Activated CD8-positive, alpha-beta memory T cell treated with anti-CD3 and anti-CD28 coated beads for 36 hours (primary cell): ENCODE data around the gene SLC22A4. TPM values are rescaled to one million over a fixed set of nuclear protein-coding genes. Genes with fewer than 3 reads are reported as not detected.

Source experiments
- CTCF ChIA-PET: fragments of 350-600 bp; sonication (Branson Sonifier 250); formaldehyde crosslinking; loops from one replicate; lab custom pipeline; 2021; ENCODE audit warnings: antibody characterized with exemption; lab: Charles Lee
- POLR2A ChIA-PET: fragments of 350-600 bp; sonication (Branson Sonifier 250); formaldehyde crosslinking; loops from one replicate; lab custom pipeline; 2021; ENCODE audit warnings: antibody characterized with exemption; lab: Charles Lee
- total RNA-seq, 2 experiments: library from RNA; stranded (reverse); gene quantifications; one replicate each; pipeline ENCODE4 v1.2.3, GENCODE V29; 2021

SLC22A4 gene
- total RNA-seq, 2 experiments from 2014 or later, result 1.6 to 2.2 TPM

DNA sequence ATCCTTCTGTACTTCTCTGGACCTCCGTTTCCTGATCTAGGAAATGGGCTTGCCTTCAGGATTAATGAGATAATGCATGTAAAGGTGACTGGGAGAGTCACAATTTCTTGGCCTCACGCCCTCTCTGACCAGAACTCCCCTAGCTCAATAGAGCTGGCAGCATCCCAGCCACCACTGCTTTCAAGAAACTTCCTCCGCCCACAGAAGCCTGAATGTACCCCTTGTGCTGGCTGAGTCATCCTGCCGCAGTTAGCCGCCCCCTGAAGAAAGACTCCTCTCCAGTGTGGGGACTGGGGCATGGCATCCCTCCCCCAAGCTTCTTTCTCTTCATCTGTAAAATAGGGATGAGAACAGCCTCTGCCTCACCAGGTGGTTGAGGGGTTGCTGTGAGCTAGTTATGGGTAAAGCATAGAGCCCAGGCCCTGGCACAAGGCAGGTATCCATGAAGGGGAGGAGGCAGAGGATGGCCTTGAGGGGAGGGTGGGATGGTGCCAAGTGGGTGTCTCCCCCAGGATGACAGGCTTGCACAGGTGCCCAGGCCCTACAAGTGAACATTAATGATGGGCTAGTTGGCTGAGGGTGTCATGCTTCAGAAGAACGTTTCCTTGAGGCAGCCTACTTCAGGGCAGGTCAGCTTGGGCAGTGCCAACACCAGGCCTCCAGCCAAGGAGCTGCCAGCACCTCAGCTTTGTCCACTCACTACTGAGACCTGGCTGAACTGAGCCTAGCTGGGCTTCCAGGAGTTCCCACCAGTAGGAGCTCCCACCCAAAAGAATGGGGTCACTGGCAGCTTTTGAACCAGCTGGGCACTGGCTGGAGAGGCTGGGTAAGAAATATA, 33.3 kb upstream of the SLC22A4 start:
- ChIA-PET CTCF (interaction anchor here (1.0 to 1.6 kb wide), 3 partner anchors 15 to 35 kb away, joined by 3 to 4 read pairs (median 3); no protein-coding TSS in a partner anchor), POLR2A (interaction anchor here (2.0 kb wide), 1 partner anchor 33 kb away, joined by 8 read pairs; no protein-coding TSS in a partner anchor)

DNA sequence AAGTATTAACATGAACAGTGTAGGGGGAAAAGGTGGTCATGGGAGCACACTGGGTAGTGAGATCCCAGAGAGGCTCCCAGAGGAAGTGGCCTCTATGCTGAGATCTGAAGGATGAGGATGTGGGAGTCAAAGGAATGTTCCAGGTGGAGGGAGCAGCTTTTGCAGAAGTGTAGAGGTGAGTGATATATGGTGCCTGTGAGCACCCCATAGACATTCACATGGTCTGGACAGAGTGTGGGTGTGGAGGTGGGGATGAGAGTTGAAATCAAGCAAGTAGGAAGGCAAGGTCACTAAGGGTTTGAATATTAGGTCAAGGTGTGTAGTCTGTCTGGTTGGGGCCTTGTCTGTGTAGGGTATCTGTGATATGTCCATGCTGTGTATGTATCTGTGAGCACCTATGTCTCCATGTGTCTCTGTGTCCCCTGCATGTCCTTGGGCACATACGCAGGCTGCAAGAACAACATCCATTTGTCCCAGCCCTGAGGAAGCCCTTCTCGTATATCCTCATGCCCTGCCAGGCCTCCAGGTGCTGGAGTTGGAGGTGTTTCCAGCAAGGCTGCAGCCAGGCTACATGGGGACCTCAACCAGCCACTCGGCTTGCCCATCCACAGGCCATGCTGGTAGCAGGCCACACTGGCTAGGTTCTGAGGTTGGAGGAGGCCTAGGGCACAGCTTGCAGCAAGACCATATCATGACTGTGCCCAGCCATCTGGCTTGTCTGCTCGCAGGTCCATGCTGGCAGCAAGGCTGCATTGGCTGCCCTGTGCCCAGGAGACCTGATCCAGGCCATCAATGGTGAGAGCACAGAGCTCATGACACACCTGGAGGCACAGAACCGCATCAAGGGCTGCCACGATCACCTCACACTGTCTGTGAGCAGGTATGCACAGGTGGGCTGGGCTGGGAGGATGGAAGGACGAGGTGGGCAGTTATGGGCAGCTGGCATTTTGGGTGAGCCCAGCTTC, 32.0 kb upstream of the SLC22A4 start:
- CTCF ChIA-PET, result interaction anchor here (1.0 to 1.8 kb wide), 2 partner anchors 10 to 24 kb away, joined by 3 to 5 read pairs; no protein-coding TSS in a partner anchor
- POLR2A ChIA-PET, result no interaction called here

DNA sequence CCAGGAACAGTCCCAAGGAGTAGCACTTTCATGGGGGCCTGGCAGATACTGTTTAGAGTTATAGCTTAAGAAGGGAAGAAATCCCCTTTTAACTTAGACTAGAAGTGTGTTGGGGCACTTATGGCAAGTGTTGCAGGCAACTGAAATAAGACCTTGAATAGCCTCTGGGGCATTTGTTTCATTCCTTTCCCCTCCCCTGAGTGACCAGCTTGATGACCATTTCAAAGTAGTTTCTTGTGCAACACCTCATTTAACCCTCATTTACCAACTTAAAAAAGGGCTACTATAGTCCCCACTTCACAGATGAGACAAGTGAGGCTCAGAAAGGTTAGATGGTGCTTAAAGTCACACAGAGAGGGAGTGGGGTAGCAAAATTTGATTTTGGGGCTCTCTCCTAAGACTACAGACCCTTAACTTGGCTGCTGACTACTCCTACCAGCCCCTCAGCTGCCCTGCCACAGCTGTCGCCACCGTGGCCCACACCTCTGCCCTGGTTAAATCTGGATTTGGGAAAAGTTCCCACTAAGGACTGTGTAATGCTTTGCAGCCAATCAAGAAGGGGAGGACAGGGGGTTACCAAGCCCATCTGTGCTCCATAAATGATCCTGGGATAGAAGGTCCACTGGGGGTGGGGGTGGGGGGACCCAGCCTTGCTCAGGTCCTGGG, 31.2 kb upstream of the SLC22A4 start:
- ChIA-PET POLR2A (interaction anchor here (1.1 kb wide), 1 partner anchor 31 kb away, joined by 6 read pairs; the partner anchor contains the start of gene SLC22A4), CTCF (interaction anchor here (0.8 to 1.8 kb wide), 3 partner anchors 9 to 31 kb away, joined by 3 to 5 read pairs (median 4); partner anchors contain the start of gene SLC22A4)

GRCh38 chr5:132263548-132264261, 30.5 kb upstream of the SLC22A4 start:
- ChIA-PET CTCF (interaction anchor here (0.8 to 1.3 kb wide), 4 partner anchors 25 to 199 kb away, joined by 3 to 4 read pairs (median 4); partner anchors contain the start of gene SLC22A4), POLR2A (interaction anchor here (1.1 kb wide), 1 partner anchor 30 kb away, joined by 6 read pairs; the partner anchor contains the start of gene SLC22A4)

- ChIA-PET POLR2A (no interaction called here), CTCF (interaction anchor here (0.7 to 1.3 kb wide), 3 partner anchors 26 to 200 kb away, joined by 3 to 4 read pairs (median 3); no protein-coding TSS in a partner anchor)
Measured at GRCh38 chr5:132264546-132265335, 29.5 kb upstream of the SLC22A4 start.

- ChIA-PET CTCF (no interaction called here), POLR2A (no interaction called here)
Measured at GRCh38 chr5:132265336-132266030, 28.7 kb upstream of the SLC22A4 start.

DNA sequence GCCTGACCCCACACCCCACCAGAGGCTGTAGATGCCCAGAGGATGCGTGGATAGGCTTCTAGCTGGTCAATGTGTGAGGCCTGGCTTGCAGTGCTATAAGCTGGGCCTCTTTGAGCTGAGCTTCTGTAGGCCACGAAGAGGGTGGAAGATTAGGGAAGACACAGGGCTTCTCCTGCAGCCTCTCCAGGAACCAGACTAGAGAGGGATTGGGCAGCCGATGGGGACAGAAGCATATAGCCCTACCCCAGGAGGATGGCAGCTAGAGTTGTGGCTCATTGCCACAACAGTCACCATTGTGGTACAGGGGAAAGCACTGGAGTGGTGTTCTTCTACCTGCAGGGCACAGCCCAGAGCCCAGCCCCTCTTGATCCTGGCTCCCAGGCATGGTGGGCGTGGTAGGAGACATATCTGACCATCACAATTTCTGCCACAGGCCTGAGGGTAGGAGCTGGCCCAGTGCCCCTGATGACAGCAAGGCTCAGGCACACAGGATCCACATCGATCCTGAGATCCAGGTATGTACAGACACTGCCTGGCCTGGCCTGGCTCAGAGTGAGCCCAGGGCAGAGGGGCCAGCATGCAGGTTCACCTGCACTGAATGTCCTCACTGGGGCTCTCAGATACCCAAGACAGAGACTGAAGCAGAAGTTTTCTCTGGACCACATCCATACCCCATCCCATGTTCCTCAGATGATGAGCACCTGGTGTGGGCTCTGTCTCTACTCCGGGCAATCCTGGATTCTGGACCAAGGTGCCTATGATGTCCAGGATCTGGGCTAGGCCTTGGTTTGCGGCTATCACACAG, 28.0 kb upstream of the SLC22A4 start:
- ChIA-PET CTCF (no interaction called here), POLR2A (no interaction called here)

- POLR2A ChIA-PET, result no interaction called here
- CTCF ChIA-PET, result no interaction called here
Measured at GRCh38 chr5:132266836-132267160, 27.4 kb upstream of the SLC22A4 start.

- ChIA-PET POLR2A (no interaction called here), CTCF (interaction anchor here (1.3 kb wide), 1 partner anchor 10 kb away, joined by 3 read pairs; no protein-coding TSS in a partner anchor)
Measured at GRCh38 chr5:132267166-132267739, 26.9 kb upstream of the SLC22A4 start.

DNA sequence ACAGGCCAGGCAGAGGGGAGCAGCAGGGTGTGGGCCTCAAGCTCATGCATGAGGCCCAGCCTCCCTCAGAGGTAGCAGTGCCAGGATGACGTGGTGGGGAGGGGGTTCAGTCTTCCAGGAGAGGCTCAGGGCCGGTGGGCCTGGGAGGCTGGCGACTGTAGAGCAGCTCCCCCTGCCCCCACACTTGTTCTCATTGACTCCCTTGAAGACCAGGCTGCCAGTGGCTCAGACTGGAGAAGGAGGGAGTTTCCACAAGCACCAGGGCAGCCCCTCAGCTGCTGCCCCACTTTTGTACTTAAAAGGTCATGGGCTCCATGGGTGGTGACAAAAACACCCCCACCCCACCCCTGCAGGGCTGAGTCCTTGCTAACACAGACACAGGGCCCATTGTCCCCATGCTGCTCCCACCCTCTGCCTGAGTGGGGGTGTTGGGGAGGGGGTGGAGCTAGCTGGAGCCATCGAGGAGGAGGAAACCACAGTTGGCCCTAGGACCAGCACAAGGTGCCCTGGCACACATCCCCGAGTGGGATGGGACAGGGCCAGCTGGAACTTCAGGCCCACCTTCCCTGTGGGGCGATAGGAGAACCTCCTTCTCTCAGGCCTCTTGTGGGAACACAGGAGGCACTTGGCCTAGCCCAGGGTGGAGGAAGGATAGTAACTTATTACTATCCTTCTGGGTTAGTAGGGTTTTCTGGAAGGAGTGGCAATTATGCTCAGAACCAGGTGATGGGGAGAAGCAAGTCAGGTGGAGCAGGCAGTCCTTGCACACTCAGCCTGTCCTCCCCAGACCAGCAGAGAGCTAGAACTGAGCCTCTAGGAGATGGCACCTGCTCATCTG, 26.0 kb upstream of the SLC22A4 start:
- POLR2A ChIA-PET, result no interaction called here
- CTCF ChIA-PET, result interaction anchor here (0.6 to 1.5 kb wide), 3 partner anchors 11 to 41 kb away, joined by 3 to 5 read pairs (median 4); partner anchors contain the start of gene P4HA2

DNA sequence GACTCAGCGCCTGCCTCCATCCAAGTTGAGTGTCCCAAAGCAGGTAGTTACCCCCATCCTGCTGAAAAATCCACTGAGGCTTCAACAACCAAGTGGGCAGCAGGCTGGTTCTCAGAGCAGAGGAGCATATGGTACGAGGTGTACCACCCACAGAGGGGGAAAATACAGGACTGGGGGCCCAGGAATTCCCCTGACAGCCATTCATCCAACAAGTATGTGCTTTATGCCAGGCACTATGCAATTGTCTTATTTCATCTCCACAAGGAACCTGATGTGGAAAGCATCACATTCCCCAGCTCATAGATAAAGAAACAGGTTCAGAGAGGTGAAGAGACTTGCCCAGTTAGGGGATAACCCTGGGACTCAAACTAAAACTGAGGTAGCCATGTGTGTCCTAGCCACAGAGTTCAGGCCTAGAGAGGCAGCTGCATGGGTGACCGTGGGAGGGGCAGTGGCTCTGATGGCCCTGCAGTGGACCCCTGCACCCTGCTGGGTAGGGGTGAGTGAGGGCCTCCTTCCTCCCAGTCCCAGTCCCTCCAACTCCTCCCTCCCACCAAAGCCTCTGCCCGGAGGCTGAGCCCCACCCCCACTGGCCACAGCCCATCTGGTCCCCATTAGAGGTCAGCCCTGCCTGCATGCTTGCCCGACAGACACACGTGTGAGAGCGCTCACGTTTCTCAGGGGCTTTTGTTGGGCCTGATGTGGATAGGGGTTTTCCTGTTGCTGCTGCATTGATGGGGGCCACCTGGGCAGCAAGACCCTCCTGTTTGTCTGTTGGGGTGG, 25.2 kb upstream of the SLC22A4 start:
- ChIA-PET CTCF (interaction anchor here (1.3 to 1.5 kb wide), 2 partner anchors 12 to 42 kb away, joined by 3 to 4 read pairs; partner anchors contain the start of gene P4HA2), POLR2A (no interaction called here)

DNA sequence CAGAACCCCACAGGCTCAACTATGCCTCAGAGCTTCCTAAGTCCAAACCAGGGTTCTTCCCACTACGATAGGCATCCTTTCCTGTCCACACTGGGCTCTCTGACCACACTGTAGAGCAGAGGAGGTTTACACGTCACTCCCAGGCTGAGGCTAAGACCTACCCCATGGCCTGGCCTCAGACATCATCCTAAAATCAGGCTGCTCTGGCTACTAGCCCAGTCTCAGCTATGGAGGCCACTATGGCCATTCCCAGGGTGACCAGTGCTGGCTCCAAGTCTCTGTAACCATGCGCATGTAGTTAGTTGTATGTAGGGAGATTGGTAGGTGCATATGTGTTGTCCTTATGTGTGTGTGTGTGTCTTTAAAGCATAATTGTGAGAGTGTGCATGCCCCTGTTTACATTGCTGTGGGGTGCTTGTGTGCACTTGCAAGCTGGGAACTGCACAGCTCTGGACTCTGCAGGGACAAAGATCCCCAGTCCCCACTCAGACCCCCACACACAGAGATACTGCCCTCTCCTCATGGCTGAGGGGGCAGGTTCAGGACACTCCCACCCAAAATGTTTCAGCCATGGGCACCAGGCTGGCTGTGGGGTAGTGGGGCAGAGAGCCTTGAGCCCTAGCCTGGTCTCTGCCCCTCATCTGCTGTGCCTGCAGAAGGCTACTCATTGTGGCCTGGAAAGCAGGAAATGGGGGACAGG, 24.4 kb upstream of the SLC22A4 start:
- ChIA-PET POLR2A (no interaction called here), CTCF (interaction anchor here (1.5 kb wide), 1 partner anchor 42 kb away, joined by 4 read pairs; the partner anchor contains the start of gene P4HA2)

DNA sequence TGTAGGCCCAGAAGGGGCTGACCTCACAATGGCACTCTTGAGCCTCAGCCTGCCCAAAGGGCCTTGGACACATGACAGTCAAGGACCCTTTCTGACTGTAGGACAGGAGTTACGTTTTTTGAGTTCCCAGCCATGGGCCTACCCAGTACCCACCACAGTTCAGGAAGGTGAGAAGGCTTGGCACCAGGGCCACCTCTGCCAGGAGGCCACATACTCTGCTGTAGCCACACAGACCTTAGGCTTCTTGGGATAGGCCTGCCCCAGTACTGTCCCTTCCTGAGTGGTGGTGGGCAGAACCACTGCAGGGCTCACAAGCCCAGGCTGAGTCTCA, 23.9 kb upstream of the SLC22A4 start:
- POLR2A ChIA-PET, result no interaction called here
- CTCF ChIA-PET, result no interaction called here

DNA sequence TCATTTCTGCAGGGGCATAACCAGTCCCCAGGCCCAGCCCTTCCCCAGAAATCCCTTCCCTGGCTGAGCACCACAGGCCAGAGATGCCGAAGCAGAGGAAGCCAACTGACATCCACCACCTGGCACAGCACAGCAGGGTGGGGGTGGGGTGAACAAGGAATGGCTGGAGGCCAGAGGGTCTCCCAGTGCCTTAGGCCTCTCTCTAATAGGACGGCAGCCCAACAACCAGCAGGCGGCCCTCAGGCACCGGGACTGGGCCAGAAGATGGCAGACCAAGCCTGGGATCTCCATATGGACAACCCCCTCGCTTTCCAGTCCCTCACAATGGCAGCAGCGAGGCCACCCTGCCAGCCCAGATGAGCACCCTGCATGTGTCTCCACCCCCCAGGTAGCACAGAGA, 23.5 kb upstream of the SLC22A4 start:
- CTCF ChIA-PET, result no interaction called here

More for the DNA sequence above, 23.5 kb upstream of the SLC22A4 start:
- POLR2A ChIA-PET, result no interaction called here
